ENCODE measurements around the gene METTL8.

Gene METTL8

DNA sequence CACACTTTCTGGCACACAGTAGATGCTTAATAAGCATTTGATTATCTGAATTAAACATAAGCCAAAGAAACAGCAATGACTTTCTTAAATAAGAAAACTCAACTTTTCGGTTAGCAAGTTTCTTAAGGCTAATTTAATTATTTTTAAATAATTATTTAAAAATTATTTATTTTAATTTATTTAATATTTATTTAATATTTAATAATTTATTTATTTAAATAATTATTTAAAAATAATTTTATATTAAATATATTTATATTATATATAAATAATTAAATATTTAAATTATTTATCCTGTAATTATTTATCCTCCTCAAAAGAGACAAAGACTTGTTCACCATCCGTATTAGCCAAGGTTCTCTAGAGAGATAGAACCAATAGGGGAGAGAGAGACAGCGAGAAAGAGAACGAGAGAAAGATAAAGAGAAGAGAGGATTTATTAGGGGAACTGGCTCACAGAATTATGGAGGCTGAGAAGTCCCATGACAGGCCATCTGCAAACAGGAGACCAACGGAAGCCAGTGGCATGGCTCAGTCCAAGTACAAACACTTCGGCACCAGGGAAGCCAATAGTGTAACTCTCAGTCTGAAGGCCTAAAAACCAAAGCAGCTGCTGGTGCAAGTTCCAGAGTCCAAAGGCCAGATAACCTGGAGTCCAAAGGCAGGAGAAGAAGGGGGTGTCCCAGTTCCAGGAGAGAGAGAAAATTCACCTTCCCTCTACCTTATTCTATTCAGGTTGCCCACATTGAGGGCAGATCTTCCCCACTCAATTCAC lies 125.3 kb downstream of the METTL8 start:
- Histone ChIP-seq H3K9ac (ENCODE audit: low read depth, low read length) (no peak overlapping the region), H3K36me3 (ENCODE audit: insufficient read depth, low read depth, low read length) (peaks cover 7% of the 10 kb centered on the region; the same call in 1 of the 2 replicates), H3K27ac (ENCODE audit: low read length) (no peak overlapping the region), H3K27me3 (ENCODE audit: insufficient read depth, low read length) (no peaks in the 10 kb centered on the region), H3K4me3 (ENCODE audit: low read length) (no peak overlapping the region), H3K9me3 (ENCODE audit: insufficient read depth, low read depth, low read length) (peaks cover 25% of the 10 kb centered on the region), H3K4me1 (ENCODE audit: insufficient read depth, low read length) (no peaks in the 10 kb centered on the region)

DNA sequence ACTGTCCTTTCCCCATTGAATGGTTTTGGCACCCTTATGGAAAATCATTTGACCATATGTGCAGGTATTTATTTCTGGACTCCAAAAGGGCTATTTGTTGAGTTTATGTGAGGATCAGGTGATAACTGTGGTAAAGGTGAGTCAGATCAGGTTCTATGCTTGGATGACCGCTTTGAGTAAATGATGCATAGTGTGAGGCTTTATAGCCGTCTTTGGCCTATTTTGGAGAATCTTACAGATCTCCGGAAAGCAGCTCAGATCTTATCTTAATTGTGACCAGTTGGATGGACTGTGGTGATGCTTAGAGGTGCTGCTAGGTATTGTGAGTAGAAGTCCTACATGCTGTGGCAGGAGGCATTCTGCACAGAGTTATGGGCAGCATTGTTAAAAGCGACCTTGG lies 126.2 kb downstream of the METTL8 start:
- Histone ChIP-seq H3K27ac (ENCODE audit: low read length) (no peak overlapping the region), H3K4me1 (ENCODE audit: insufficient read depth, low read length) (no peaks in the 10 kb centered on the region), H3K36me3 (ENCODE audit: insufficient read depth, low read depth, low read length) (peaks cover 7% of the 10 kb centered on the region; the same call in 1 of the 2 replicates), H3K9ac (ENCODE audit: low read depth, low read length) (no peak overlapping the region), H3K4me3 (ENCODE audit: low read length) (no peak overlapping the region), H3K27me3 (ENCODE audit: insufficient read depth, low read length) (no peaks in the 10 kb centered on the region), H3K9me3 (ENCODE audit: insufficient read depth, low read depth, low read length) (peaks cover 21% of the 10 kb centered on the region)

DNA sequence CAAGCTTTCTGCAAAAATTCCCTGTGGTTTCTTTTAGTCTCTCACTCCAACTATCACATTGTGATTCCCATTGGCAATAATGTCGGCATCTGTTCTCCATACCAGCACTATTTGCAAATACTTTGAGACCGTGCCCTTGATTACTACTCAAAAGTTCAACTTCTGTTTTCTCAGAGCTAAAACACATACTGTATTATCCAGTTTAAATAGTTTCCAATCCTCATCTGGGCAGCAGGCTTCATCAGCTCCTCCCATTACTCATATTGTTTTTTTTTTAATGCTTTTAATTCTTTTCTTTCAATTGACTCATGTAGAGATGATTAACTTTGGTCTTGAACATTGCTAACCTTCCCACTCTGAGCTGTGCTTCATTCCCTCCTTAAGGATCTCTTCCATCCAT lies 135.8 kb downstream of the METTL8 start:
- H3K4me3 ChIP-seq (ENCODE audit: low read length) = no peak overlapping the region
- peaks cover 4% of the 10 kb centered on the region; the same call in 1 of the 2 replicates for H3K4me1 ChIP-seq (ENCODE audit: insufficient read depth, low read length)
- no peaks in the 10 kb centered on the region for H3K36me3 ChIP-seq (ENCODE audit: insufficient read depth, low read depth, low read length)
- no peak overlapping the region for H3K9ac ChIP-seq (ENCODE audit: low read depth, low read length)
- no peaks in the 10 kb centered on the region for H3K9me3 ChIP-seq (ENCODE audit: insufficient read depth, low read depth, low read length)
- no peak overlapping the region for H3K27ac ChIP-seq (ENCODE audit: low read length)
- no peaks in the 10 kb centered on the region for H3K27me3 ChIP-seq (ENCODE audit: insufficient read depth, low read length)

DNA sequence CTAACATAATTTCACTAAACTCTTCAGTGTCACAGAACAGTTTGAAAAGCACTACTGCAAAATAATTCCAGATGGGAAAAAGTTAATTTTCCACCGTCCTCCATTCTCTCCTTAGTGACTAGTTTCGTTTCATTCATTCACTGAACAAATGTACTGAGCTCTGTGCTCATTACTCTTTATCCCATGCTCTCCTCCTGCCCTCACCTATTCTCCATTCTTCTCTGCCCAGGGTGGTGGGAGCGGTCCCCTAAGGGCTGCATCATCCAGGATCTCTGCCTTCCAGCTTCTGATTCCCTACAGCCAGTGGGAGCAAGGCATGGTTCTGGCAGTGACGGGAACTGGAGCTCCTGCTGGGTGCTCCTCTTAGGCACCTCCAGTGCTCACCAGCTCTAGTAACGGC lies 139.2 kb downstream of the METTL8 start:
- Histone ChIP-seq H3K9me3 (ENCODE audit: insufficient read depth, low read depth, low read length) (no peaks in the 10 kb centered on the region), H3K4me1 (ENCODE audit: insufficient read depth, low read length) (peaks cover 4% of the 10 kb centered on the region; the same call in 1 of the 2 replicates), H3K27ac (ENCODE audit: low read length) (no peak overlapping the region), H3K27me3 (ENCODE audit: insufficient read depth, low read length) (no peaks in the 10 kb centered on the region), H3K36me3 (ENCODE audit: insufficient read depth, low read depth, low read length) (no peaks in the 10 kb centered on the region), H3K9ac (ENCODE audit: low read depth, low read length) (no peak overlapping the region), H3K4me3 (ENCODE audit: low read length) (no peak overlapping the region)

GRCh38 chr2:171293661-171294060 lies 140.1 kb downstream of the METTL8 start:
- H3K9ac ChIP-seq (ENCODE audit: low read depth, low read length) = no peak overlapping the region
- peaks cover 4% of the 10 kb centered on the region; the same call in 1 of the 2 replicates for H3K4me1 ChIP-seq (ENCODE audit: insufficient read depth, low read length)
- no peaks in the 10 kb centered on the region for H3K27me3 ChIP-seq (ENCODE audit: insufficient read depth, low read length)
- H3K9me3 ChIP-seq (ENCODE audit: insufficient read depth, low read depth, low read length) = no peaks in the 10 kb centered on the region
- H3K27ac ChIP-seq (ENCODE audit: low read length) = no peak overlapping the region
- H3K36me3 ChIP-seq (ENCODE audit: insufficient read depth, low read depth, low read length) = no peaks in the 10 kb centered on the region
- H3K4me3 ChIP-seq (ENCODE audit: low read length) = no peak overlapping the region

DNA sequence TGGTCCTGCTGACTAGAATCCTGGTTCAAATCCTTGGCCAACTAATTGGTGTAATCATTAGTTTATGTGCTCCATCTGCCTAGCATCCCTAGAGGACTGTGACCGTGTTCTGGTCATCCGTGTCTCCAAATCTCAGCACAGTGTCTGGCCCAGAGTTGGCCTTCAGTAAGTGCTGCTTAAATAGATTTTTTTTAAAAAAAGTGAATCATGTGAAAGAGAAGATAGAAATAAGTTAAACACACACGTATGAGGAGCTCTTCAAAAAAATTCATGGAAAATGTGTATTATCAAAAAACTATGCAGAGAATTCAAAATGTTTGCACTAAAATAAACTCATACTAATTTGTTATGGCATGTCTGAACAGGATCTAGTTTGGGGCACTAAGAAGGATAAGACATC lies 143.8 kb downstream of the METTL8 start:
- Histone ChIP-seq H3K36me3 (ENCODE audit: insufficient read depth, low read depth, low read length) (no peaks in the 10 kb centered on the region), H3K9me3 (ENCODE audit: insufficient read depth, low read depth, low read length) (no peaks in the 10 kb centered on the region), H3K27ac (ENCODE audit: low read length) (no peak overlapping the region), H3K4me1 (ENCODE audit: insufficient read depth, low read length) (peaks cover 9% of the 10 kb centered on the region; the same call in 1 of the 2 replicates), H3K4me3 (ENCODE audit: low read length) (no peak overlapping the region), H3K27me3 (ENCODE audit: insufficient read depth, low read length) (no peaks in the 10 kb centered on the region), H3K9ac (ENCODE audit: low read depth, low read length) (no peak overlapping the region)

- Histone ChIP-seq H3K4me3 (ENCODE audit: low read length) (no peak overlapping the region), H3K36me3 (ENCODE audit: insufficient read depth, low read depth, low read length) (no peaks in the 10 kb centered on the region), H3K9ac (ENCODE audit: low read depth, low read length) (no peak overlapping the region), H3K27ac (ENCODE audit: low read length) (no peak overlapping the region), H3K4me1 (ENCODE audit: insufficient read depth, low read length) (peaks cover 9% of the 10 kb centered on the region; the same call in 1 of the 2 replicates), H3K27me3 (ENCODE audit: insufficient read depth, low read length) (no peaks in the 10 kb centered on the region), H3K9me3 (ENCODE audit: insufficient read depth, low read depth, low read length) (no peaks in the 10 kb centered on the region)
These were observed 144.5 kb downstream of the METTL8 start for GRCh38 chr2:171289316-171289715.

- no peak overlapping the region for H3K9ac ChIP-seq (ENCODE audit: low read depth, low read length)
- no peaks in the 10 kb centered on the region for H3K27me3 ChIP-seq (ENCODE audit: insufficient read depth, low read length)
- no peaks in the 10 kb centered on the region for H3K36me3 ChIP-seq (ENCODE audit: insufficient read depth, low read depth, low read length)
- no peak overlapping the region for H3K27ac ChIP-seq (ENCODE audit: low read length)
- no peaks in the 10 kb centered on the region for H3K9me3 ChIP-seq (ENCODE audit: insufficient read depth, low read depth, low read length)
- H3K4me1 ChIP-seq (ENCODE audit: insufficient read depth, low read length) = 0 out of 2 replicates have a peak, but pooled peaks cover 5% of the 10 kb centered on the region
- H3K4me3 ChIP-seq (ENCODE audit: low read length) = no peak overlapping the region
These were observed 146.2 kb downstream of the METTL8 start for GRCh38 chr2:171287611-171288010.

DNA sequence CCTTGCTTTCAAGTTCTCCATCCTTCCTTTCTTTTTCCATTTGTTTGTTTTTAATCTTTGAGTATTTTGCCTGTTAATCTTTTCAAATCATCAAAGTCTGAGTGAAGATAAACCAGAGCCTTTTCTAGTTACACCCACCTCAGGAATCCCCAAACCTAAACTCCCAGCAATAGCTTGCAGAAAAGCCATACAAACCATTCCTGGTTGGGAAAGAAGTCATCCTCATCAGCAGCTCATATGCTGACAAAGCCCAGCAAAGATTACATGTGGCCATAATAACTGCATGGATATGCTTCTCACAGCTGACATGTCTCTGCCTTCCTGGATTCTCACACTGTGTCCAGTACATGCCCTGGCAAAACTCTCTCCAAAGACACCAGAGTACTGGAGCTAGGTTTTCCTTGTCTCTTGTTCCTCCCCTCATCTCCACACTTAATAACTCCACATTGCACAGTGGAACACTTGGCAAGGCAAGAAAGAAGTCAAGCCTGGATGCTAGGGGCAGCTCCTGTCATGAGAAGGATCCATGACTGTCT lies 146.7 kb downstream of the METTL8 start:
- no peak overlapping the region for H3K27ac ChIP-seq (ENCODE audit: low read length)
- H3K9me3 ChIP-seq (ENCODE audit: insufficient read depth, low read depth, low read length) = no peaks in the 10 kb centered on the region
- H3K27me3 ChIP-seq (ENCODE audit: insufficient read depth, low read length) = no peaks in the 10 kb centered on the region
- H3K4me3 ChIP-seq (ENCODE audit: low read length) = no peak overlapping the region
- 0 out of 2 replicates have a peak, but pooled peaks cover 5% of the 10 kb centered on the region for H3K4me1 ChIP-seq (ENCODE audit: insufficient read depth, low read length)
- H3K36me3 ChIP-seq (ENCODE audit: insufficient read depth, low read depth, low read length) = no peaks in the 10 kb centered on the region
- no peak overlapping the region for H3K9ac ChIP-seq (ENCODE audit: low read depth, low read length)

DNA sequence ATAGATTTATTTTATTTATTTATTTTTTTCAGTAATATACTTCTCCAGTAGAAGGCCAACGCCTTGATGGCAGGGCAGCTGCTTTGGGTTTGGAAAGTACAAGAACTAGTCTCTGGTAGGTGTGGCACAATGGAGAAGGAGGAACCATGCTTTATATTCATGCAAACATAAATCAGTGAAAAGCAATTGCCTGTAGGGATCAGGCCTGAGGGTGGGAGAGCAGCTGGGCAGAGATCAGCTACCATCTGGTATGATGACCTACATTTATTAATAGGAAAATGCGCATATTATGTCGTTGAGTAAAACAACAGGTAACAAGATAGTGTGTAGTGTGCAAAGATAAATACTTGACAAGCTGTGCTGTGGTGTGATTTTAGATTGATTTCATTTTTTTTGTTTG lies 152.7 kb downstream of the METTL8 start:
- Histone ChIP-seq H3K9me3 (ENCODE audit: insufficient read depth, low read depth, low read length) (no peaks in the 10 kb centered on the region), H3K4me3 (ENCODE audit: low read length) (no peak overlapping the region), H3K27me3 (ENCODE audit: insufficient read depth, low read length) (no peaks in the 10 kb centered on the region), H3K4me1 (ENCODE audit: insufficient read depth, low read length) (0 out of 2 replicates have a peak, but pooled peaks cover 5% of the 10 kb centered on the region), H3K27ac (ENCODE audit: low read length) (no peak overlapping the region), H3K9ac (ENCODE audit: low read depth, low read length) (no peak overlapping the region), H3K36me3 (ENCODE audit: insufficient read depth, low read depth, low read length) (no peaks in the 10 kb centered on the region)

GRCh38 chr2:171279983-171280790 lies 153.6 kb downstream of the METTL8 start:
- no peaks in the 10 kb centered on the region for H3K36me3 ChIP-seq (ENCODE audit: insufficient read depth, low read depth, low read length)
- 0 out of 2 replicates have a peak, but pooled peaks cover 5% of the 10 kb centered on the region for H3K4me1 ChIP-seq (ENCODE audit: insufficient read depth, low read length)
- H3K27ac ChIP-seq (ENCODE audit: low read length) = no peak overlapping the region
- no peak overlapping the region for H3K9ac ChIP-seq (ENCODE audit: low read depth, low read length)
- H3K9me3 ChIP-seq (ENCODE audit: insufficient read depth, low read depth, low read length) = no peaks in the 10 kb centered on the region
- H3K4me3 ChIP-seq (ENCODE audit: low read length) = no peak overlapping the region
- no peaks in the 10 kb centered on the region for H3K27me3 ChIP-seq (ENCODE audit: insufficient read depth, low read length)

All from iPS-20b (cell line).